Sciatic nerve (tissue), 2 donors: Measurements from ENCODE around the gene EVC2. TPM values are rescaled to one million over a fixed set of nuclear protein-coding genes. Genes with fewer than 3 reads are reported as not detected.
"Not testable (repeated sequence)": the region's sequence is repeated elsewhere in the genome, so short reads cannot be mapped to it uniquely, and the experiment has no call there.

Experiments used
- ATAC-seq: fragments of 200-7000 bp; cut with Tn5 transposase; one replicate; pipeline ENCODE4 v1.9.1; 2020; ENCODE audit warnings: mild to moderate bottlenecking, moderate library complexity
- DNase-seq: peaks from one replicate; pipeline ENCODE4 v3.0.0-alpha.2; 2020; ENCODE audit warnings: low spot score
- intact Hi-C: fragments of 100-400 bp; cut with DNase I; formaldehyde crosslinking; loops from one replicate; pipeline ENCODE4 v1.14.2; 2022
- total RNA-seq: library from RNA; stranded (reverse); fragmentation: NEBNext Ultra II Directional; extraction: Animal tissue kit (Norgen Biotek cat#: 25700); gene quantifications from one replicate; pipeline ENCODE4 v1.2.1, GENCODE V29; 2021
- donor health status: DM: no; HTN: no; CAD: no.
- donor health status: DM: no; HTN: no; CAD: no.

The EVC2 gene
- total RNA-seq, 1 donor from 2014 or later, result 12.5 TPM

- DNase-seq, result peak; percentile 58
- ATAC-seq, result peak; percentile 75
- intact Hi-C loops, result no loop called here
These were observed 39.5 kb upstream of the EVC2 start for GRCh38 chr4:5747738-5748375.

GRCh38 chr4:5746829-5747737, 38.7 kb upstream of the EVC2 start:
- intact Hi-C loops, result no loop called here
- no peak for DNase-seq
- peak; percentile 31 for ATAC-seq

- no peak for ATAC-seq
- intact Hi-C loops, result no loop called here
- DNase-seq, result no peak
These were observed 37.9 kb upstream of the EVC2 start for GRCh38 chr4:5746250-5746649.

GRCh38 chr4:5742968-5743367, 34.6 kb upstream of the EVC2 start:
- DNase-seq (no peak), ATAC-seq (no peak)
- intact Hi-C loops, result no loop called here

GRCh38 chr4:5742388-5742787, 34.0 kb upstream of the EVC2 start:
- DNase-seq, result no peak
- ATAC-seq, result no peak
- intact Hi-C loops, result no loop called here

GRCh38 chr4:5738061-5738460, 29.7 kb upstream of the EVC2 start:
- ATAC-seq (no peak), DNase-seq (no peak)
- intact Hi-C loops, result no loop called here

- DNase-seq (no peak), ATAC-seq (no peak)
- intact Hi-C loops, result no loop called here
These were observed 27.1 kb upstream of the EVC2 start for GRCh38 chr4:5735463-5735862.

- intact Hi-C loops, result no loop called here
- ATAC-seq, result peak; percentile 62
These were observed 26.5 kb upstream of the EVC2 start for GRCh38 chr4:5734853-5735252.

GRCh38 chr4:5732158-5732557, 23.8 kb upstream of the EVC2 start:
- intact Hi-C loops, result no loop called here
- no peak for DNase-seq
- no peak for ATAC-seq

More at GRCh38 chr4:5734853-5735252, 26.5 kb upstream of the EVC2 start:
- DNase-seq, result no peak

- intact Hi-C loops, result no loop called here
These were observed 22.9 kb upstream of the EVC2 start for GRCh38 chr4:5730993-5731990.

GRCh38 chr4:5730436-5730835, 22.1 kb upstream of the EVC2 start:
- intact Hi-C loops, result no loop called here
- DNase-seq (no peak), ATAC-seq (no peak)

More at GRCh38 chr4:5730993-5731990, 22.9 kb upstream of the EVC2 start:
- DNase-seq (no peak), ATAC-seq (peak; percentile 28)

GRCh38 chr4:5728412-5728811, 20.1 kb upstream of the EVC2 start:
- intact Hi-C loops, ATAC-seq, DNase-seq: not testable (repeated sequence)

GRCh38 chr4:5724377-5724776, 16.0 kb upstream of the EVC2 start:
- intact Hi-C loops, result no loop called here
- no peak for ATAC-seq
- DNase-seq, result no peak

GRCh38 chr4:5722328-5722727, 14.0 kb upstream of the EVC2 start:
- DNase-seq (no peak), ATAC-seq (peak; percentile 50)
- intact Hi-C loops, result no loop called here

- ATAC-seq, result no peak
- intact Hi-C loops, result no loop called here
These were observed 13.6 kb upstream of the EVC2 start for GRCh38 chr4:5721923-5722322.

GRCh38 chr4:5720980-5721379, 12.6 kb upstream of the EVC2 start:
- no peak for ATAC-seq
- no peak for DNase-seq
- intact Hi-C loops, result no loop called here

More at GRCh38 chr4:5721923-5722322, 13.6 kb upstream of the EVC2 start:
- no peak for DNase-seq

GRCh38 chr4:5720157-5720850, 11.9 kb upstream of the EVC2 start:
- intact Hi-C loops, result no loop called here
- no peak for DNase-seq
- no peak for ATAC-seq

GRCh38 chr4:5719350-5720055, 11.1 kb upstream of the EVC2 start:
- no peak for ATAC-seq
- intact Hi-C loops, result no loop called here
- no peak for DNase-seq
